B cell (primary cell): ENCODE results near the gene CCR5. TPM values are rescaled to one million over a fixed set of nuclear protein-coding genes. Genes with fewer than 3 reads are reported as not detected.

Experiments
- ATAC-seq: fragments of 200-7000 bp; cut with Tn5 transposase; one replicate; pipeline ENCODE4 v1.10.0; 2021; ENCODE audit warnings: low read depth, mild to moderate bottlenecking, moderate number of reproducible peaks, moderate library complexity
- CTCF ChIA-PET: fragments of 350-600 bp; sonication (Branson Sonifier 250); formaldehyde crosslinking; loops from one replicate; lab custom pipeline; 2021; ENCODE audit warnings: antibody characterized with exemption, inconsistent platforms; lab: Charles Lee
- POLR2A ChIA-PET: fragments of 350-600 bp; sonication (Branson Sonifier 250); formaldehyde crosslinking; loops from one replicate; lab custom pipeline; 2021; ENCODE audit warnings: antibody characterized with exemption; lab: Charles Lee
- DNase-seq: peaks from one replicate; pipeline ENCODE4 v3.0.0; 2013
- H2AFZ ChIP-seq: 2 replicates; pipeline ENCODE4 v1.6.1; 2012; ENCODE audit warnings: mild to moderate bottlenecking, low read depth, low read length; ENCODE audit not compliant: insufficient read depth, poor library complexity, severe bottlenecking
- H3K27ac ChIP-seq, 2 donors: 1 replicate in 1 of 2; 2 replicates in 1 of 2; pipeline ENCODE4 v1.5.1; 2012 to 2013; ENCODE audit warnings: low read length in 2 of 2, mild to moderate bottlenecking in 2 of 2, moderate library complexity in 1 of 2
- H3K27me3 ChIP-seq, 4 experiments: fragments of 200-600 bp in 1 of 4; sonication (generic) in 1 of 4; replicated peaks in 1 of 4; 1 replicate in 2 of 4; 2 replicates in 2 of 4; pipeline versions ENCODE4 v1.6.1 to v1.7.0; 2013 to 2016; ENCODE audit warnings: low read length in 3 of 4, mild to moderate bottlenecking in 2 of 4, mixed read lengths in 1 of 4, moderate library complexity in 1 of 4; ENCODE audit not compliant: insufficient read depth in 4 of 4, control insufficient read depth in 3 of 4; ENCODE audit errors: control extremely low read depth in 1 of 4
- H3K36me3 ChIP-seq, 2 experiments: replicated peaks in 1 of 2; 1 replicate in 1 of 2; 2 replicates in 1 of 2; pipeline versions ENCODE4 v1.6.1 to v1.7.1; 2013; ENCODE audit warnings: low read length in 1 of 2; ENCODE audit not compliant: insufficient read depth in 2 of 2, control insufficient read depth in 1 of 2; ENCODE audit errors: control extremely low read depth in 1 of 2, extremely low read depth in 1 of 2
- H3K4me1 ChIP-seq, 2 donors: fragments of 200-600 bp in 1 of 2; sonication (generic) in 1 of 2; 1 replicate in 1 of 2; 2 replicates in 1 of 2; pipeline versions ENCODE4 v1.5.1 to v1.6.1; 2013 to 2017; ENCODE audit warnings: low read length in 2 of 2; ENCODE audit not compliant: control insufficient read depth in 2 of 2, insufficient read depth in 2 of 2
- H3K4me2 ChIP-seq: replicated peaks from 2 replicates; pipeline ENCODE3; 2012; ENCODE audit warnings: mild to moderate bottlenecking, low read depth, low read length; ENCODE audit not compliant: poor library complexity, severe bottlenecking
- H3K4me3 ChIP-seq, 5 experiments: fragments of 200-600 bp in 1 of 5; sonication (generic) in 1 of 5; 1 replicate in 3 of 5; 2 replicates in 2 of 5; pipeline versions ENCODE4 v1.5.1 to v1.7.0; 2011 to 2016; ENCODE audit warnings: low read length in 4 of 5, mild to moderate bottlenecking in 4 of 5, low read depth in 2 of 5, control low read depth in 1 of 5, moderate library complexity in 1 of 5; ENCODE audit not compliant: insufficient read depth in 1 of 5; ENCODE audit errors: control extremely low read depth in 1 of 5, extremely low read depth in 1 of 5
- H3K79me2 ChIP-seq: fragments of 200-600 bp; sonication (generic); one replicate; pipeline ENCODE4 v1.6.0; 2016; ENCODE audit warnings: low read length; ENCODE audit not compliant: control insufficient read depth, insufficient read depth
- H3K9ac ChIP-seq: fragments of 200-600 bp; sonication (generic); 2 replicates; pipeline ENCODE4 v1.6.1; 2017; ENCODE audit warnings: mild to moderate bottlenecking, low read length, moderate library complexity
- H3K9me3 ChIP-seq, 3 donors: one replicate each; pipeline versions ENCODE4 v1.6.1 to v1.7.1; 2013; ENCODE audit warnings: low read length in 2 of 3; ENCODE audit not compliant: control insufficient read depth in 2 of 3, insufficient read depth in 1 of 3; ENCODE audit errors: control extremely low read depth in 1 of 3
- H4K20me1 ChIP-seq: 2 replicates; pipeline ENCODE4 v1.6.0; 2012; ENCODE audit warnings: mild to moderate bottlenecking, low read length; ENCODE audit not compliant: insufficient read depth, control insufficient read depth, poor library complexity, severe bottlenecking
- H3K27ac Mint-ChIP-seq: one replicate; pipeline ENCODE4 v1.8.0; 2021; ENCODE audit warnings: mixed read lengths
- H3K27me3 Mint-ChIP-seq: one replicate; pipeline ENCODE4 v1.8.0; 2021; ENCODE audit warnings: mixed read lengths
- H3K4me1 Mint-ChIP-seq: one replicate; pipeline ENCODE4 v1.8.0; 2021; ENCODE audit warnings: mixed read lengths
- H3K4me3 Mint-ChIP-seq: one replicate; pipeline ENCODE4 v1.8.0; 2021; ENCODE audit warnings: mixed read lengths
- H3K9me3 Mint-ChIP-seq: one replicate; pipeline ENCODE4 v1.8.0; 2022; ENCODE audit warnings: mixed read lengths; ENCODE audit not compliant: insufficient read depth
- CTCF ChIP-seq: fragments of 200-600 bp; IDR thresholded peaks from one replicate; pipeline ENCODE4 v1.8.0; 2022; ENCODE audit warnings: antibody characterized with exemption, mild to moderate bottlenecking
- EZH2 ChIP-seq: IDR thresholded peaks from 2 replicates; pipeline ENCODE4 v1.6.1; 2012; ENCODE audit warnings: borderline replicate concordance, low read depth, mild to moderate bottlenecking, moderate library complexity, low read length; ENCODE audit not compliant: insufficient read depth, poor library complexity, severe bottlenecking
- WGBS: methylation state at CpG from one replicate; pipeline ENCODE4 v1.1.5; 2013; ENCODE audit warnings: missing lambda C conversion rate; ENCODE audit not compliant: insufficient coverage; 5-methylcytosine and 5-hydroxymethylcytosine counted together
- intact Hi-C: fragments of 100-400 bp; cut with micrococcal nuclease; formaldehyde crosslinking; loops from one replicate; pipeline ENCODE4 v1.10.0; 2022
- polyA plus RNA-seq: library from polyadenylated mRNA; depleted of rRNA; stranded (reverse); fragments of >200 nt; gene quantifications from 2 replicates; pipeline ENCODE4 v1.2.3, GENCODE V29; 2012
- total RNA-seq, 2 donors: library from RNA; stranded (reverse); fragments of 120-200 nt in 1 of 2; gene quantifications; 1 replicate in 1 of 2; 2 replicates in 1 of 2; pipeline versions ENCODE4 v1.2.3 to v1.2.4, GENCODE V29; 2013 to 2022

Gene CCR5
- total and polyA plus RNA-seq, 2 donors (not counting 1 experiment from before 2014, with no cell fraction given): 0.15 to 0.21 TPM

- CTCF ChIA-PET: interaction anchor here (0.9 to 2.0 kb wide), 4 partner anchors 9 to 133 kb away, joined by 3 to 5 read pairs (median 4); no protein-coding TSS in a partner anchor
- Histone ChIP-seq H3K36me3 (no peaks in the 10 kb centered on the region), H3K9ac (no peak overlapping the region), H4K20me1 (no peaks in the 10 kb centered on the region), H3K79me2 (no peaks in the 10 kb centered on the region), H2AFZ (no peak overlapping the region), H3K4me3 (no peak overlapping the region), H3K27me3 (no peaks in the 10 kb centered on the region), H3K9me3 (no peaks in the 10 kb centered on the region), H3K4me1 (peaks cover 37 to 55% of the 10 kb centered on the region in 2 donors), H3K4me2 (no peak overlapping the region), H3K27ac (no peak overlapping the region)
- TF ChIP-seq EZH2 (no peak), CTCF (no peak)
- intact Hi-C loops: no loop called here
- DNase-seq (no peak), ATAC-seq (no peak)
- H3K9me3 Mint-ChIP-seq: no peaks in the 10 kb centered on the region
- no peak overlapping the region for H3K4me3 Mint-ChIP-seq
- peaks cover 72% of the 10 kb centered on the region for H3K4me1 Mint-ChIP-seq
- POLR2A ChIA-PET: no interaction called here
- no peak overlapping the region for H3K27ac Mint-ChIP-seq
- H3K27me3 Mint-ChIP-seq: no peaks in the 10 kb centered on the region
These were observed 15.8 kb upstream of the CCR5 start for GRCh38 chr3:46354984-46355383.

GRCh38 chr3:46356276-46356675 lies 14.5 kb upstream of the CCR5 start:
- H3K9me3 Mint-ChIP-seq: no peaks in the 10 kb centered on the region
- H3K4me3 Mint-ChIP-seq: no peak overlapping the region
- TF ChIP-seq EZH2: no peak
- TF ChIP-seq CTCF: no peak
- Histone ChIP-seq H3K9ac (no peak overlapping the region), H2AFZ (no peak overlapping the region), H3K9me3 (no peaks in the 10 kb centered on the region), H3K4me1 (peaks cover 32 to 57% of the 10 kb centered on the region in 2 donors), H3K4me3 (no peak overlapping the region), H3K79me2 (no peaks in the 10 kb centered on the region), H3K36me3 (no peaks in the 10 kb centered on the region), H3K27me3 (no peaks in the 10 kb centered on the region), H4K20me1 (no peaks in the 10 kb centered on the region), H3K27ac (no peak overlapping the region), H3K4me2 (no peak overlapping the region)
- DNase-seq: no peak
- ATAC-seq: no peak
- no peak overlapping the region for H3K27ac Mint-ChIP-seq
- peaks cover 71% of the 10 kb centered on the region for H3K4me1 Mint-ChIP-seq
- intact Hi-C loops: no loop called here
- ChIA-PET POLR2A (no interaction called here), CTCF (no interaction called here)
- WGBS: 93% methylated on average over 3 of the region's 3 CpGs
- no peaks in the 10 kb centered on the region for H3K27me3 Mint-ChIP-seq
